Neural cell (in vitro differentiated cells): Measurements from ENCODE around the gene NGDN.

ENCODE experiments used
- CTCF ChIP-seq: fragments of 450-650 bp; IDR thresholded peaks from 2 replicates; pipeline ENCODE4 v1.5.1; 2014; ENCODE audit warnings: antibody characterized with exemption, mild to moderate bottlenecking, moderate library complexity; ENCODE audit not compliant: poor library complexity, severe bottlenecking
- EP300 ChIP-seq: fragments of 450-650 bp; conservative IDR thresholded peaks from 2 replicates; pipeline ENCODE4 v1.6.1; 2014; ENCODE audit warnings: antibody characterized with exemption, mild to moderate bottlenecking, moderate library complexity; ENCODE audit not compliant: poor library complexity, severe bottlenecking
- EZH2 ChIP-seq: fragments of 200-600, 300-800 bp; shearing (Covaris generic), sonication (generic); IDR thresholded peaks from 2 replicates; pipeline ENCODE4 v1.6.1; 2014; ENCODE audit warnings: antibody characterized with exemption, low read length, borderline replicate concordance, mild to moderate bottlenecking; ENCODE audit not compliant: insufficient read depth, poor library complexity, severe bottlenecking
- MXI1 ChIP-seq: fragments of 450-650 bp; conservative IDR thresholded peaks from 2 replicates; pipeline ENCODE4 v1.6.1; 2014; ENCODE audit warnings: antibody characterized with exemption, mild to moderate bottlenecking; ENCODE audit not compliant: poor library complexity, severe bottlenecking
- POLR2AphosphoS5 ChIP-seq: IDR thresholded peaks from 2 replicates; pipeline ENCODE4 v1.6.1; 2012
- RAD21 ChIP-seq: fragments of 450-650 bp; conservative IDR thresholded peaks from 2 replicates; pipeline ENCODE4 v1.6.1; 2014; ENCODE audit warnings: antibody characterized with exemption, mild to moderate bottlenecking, moderate library complexity
- REST ChIP-seq: IDR thresholded peaks from 2 replicates; pipeline ENCODE4 v1.6.1; 2012; ENCODE audit warnings: borderline replicate concordance
- SMC3 ChIP-seq: fragments of 450-650 bp; conservative IDR thresholded peaks from 2 replicates; pipeline ENCODE4 v1.6.1; 2014; ENCODE audit warnings: antibody characterized with exemption, mild to moderate bottlenecking, moderate library complexity; ENCODE audit not compliant: poor library complexity
- TAF1 ChIP-seq: IDR thresholded peaks from 2 replicates; pipeline ENCODE4 v1.6.1; 2012; ENCODE audit warnings: low read depth

GRCh38 chr14:23449314-23449713, 20.2 kb upstream of the NGDN start:
- no peak for TF ChIP-seq EZH2
- TF ChIP-seq CTCF = no peak
- TF ChIP-seq EP300 = no peak
- TF ChIP-seq RAD21 = no peak
- TF ChIP-seq POLR2AphosphoS5 = no peak
- no peak for TF ChIP-seq MXI1
- no peak for TF ChIP-seq TAF1
- TF ChIP-seq SMC3 = no peak
- TF ChIP-seq REST = no peak
